GM10266 (cell line): ENCODE measurements around the gene LTN1.
"Not testable (repeated sequence)": the region's sequence is repeated elsewhere in the genome, so short reads cannot be mapped to it uniquely, and the experiment has no call there.

Source experiments
- DNase-seq: peaks from one replicate; pipeline ENCODE4 v3.0.0; 2012; ENCODE audit errors: extremely low spot score
- TF ChIP-seq, protein P1 (sequence below): IDR thresholded peaks from 2 replicates; pipeline ENCODE4 v1.5.1; 2012; ENCODE audit warnings: mild to moderate bottlenecking, low read depth; ENCODE audit not compliant: control insufficient read depth, insufficient read depth; ENCODE audit errors: missing control alignments

The LTN1 gene

GRCh38 chr21:28944296-28944695, 48.4 kb downstream of the LTN1 start:
- TF ChIP-seq, protein P1, sequence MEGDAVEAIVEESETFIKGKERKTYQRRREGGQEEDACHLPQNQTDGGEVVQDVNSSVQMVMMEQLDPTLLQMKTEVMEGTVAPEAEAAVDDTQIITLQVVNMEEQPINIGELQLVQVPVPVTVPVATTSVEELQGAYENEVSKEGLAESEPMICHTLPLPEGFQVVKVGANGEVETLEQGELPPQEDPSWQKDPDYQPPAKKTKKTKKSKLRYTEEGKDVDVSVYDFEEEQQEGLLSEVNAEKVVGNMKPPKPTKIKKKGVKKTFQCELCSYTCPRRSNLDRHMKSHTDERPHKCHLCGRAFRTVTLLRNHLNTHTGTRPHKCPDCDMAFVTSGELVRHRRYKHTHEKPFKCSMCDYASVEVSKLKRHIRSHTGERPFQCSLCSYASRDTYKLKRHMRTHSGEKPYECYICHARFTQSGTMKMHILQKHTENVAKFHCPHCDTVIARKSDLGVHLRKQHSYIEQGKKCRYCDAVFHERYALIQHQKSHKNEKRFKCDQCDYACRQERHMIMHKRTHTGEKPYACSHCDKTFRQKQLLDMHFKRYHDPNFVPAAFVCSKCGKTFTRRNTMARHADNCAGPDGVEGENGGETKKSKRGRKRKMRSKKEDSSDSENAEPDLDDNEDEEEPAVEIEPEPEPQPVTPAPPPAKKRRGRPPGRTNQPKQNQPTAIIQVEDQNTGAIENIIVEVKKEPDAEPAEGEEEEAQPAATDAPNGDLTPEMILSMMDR, result no peak
- DNase-seq, result no peak

- no peak for DNase-seq
- TF ChIP-seq, protein P1, result no peak
These were observed 49.0 kb downstream of the LTN1 start for GRCh38 chr21:28943631-28944030.

GRCh38 chr21:28938726-28939125, 54.0 kb downstream of the LTN1 start:
- no peak for DNase-seq
- TF ChIP-seq, protein P1, result no peak

DNA sequence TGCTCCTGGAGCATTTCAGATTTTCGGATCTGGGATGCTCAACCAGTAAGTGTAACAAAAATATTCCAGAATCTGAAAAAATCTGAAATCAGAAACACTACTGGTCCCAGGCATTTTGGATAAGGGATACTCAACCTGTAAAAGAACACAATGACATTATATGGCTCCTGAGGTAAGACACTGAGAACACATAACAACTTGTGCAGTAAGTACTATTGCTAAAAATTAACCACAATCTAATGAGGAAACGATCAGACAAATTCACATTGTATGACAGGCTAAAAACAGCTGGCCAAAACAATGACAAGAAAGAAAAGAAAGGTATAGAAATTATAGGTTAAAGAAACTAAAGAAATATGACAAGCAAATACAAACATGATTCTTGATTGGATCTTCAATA, 54.9 kb downstream of the LTN1 start:
- TF ChIP-seq, protein P1, result no peak
- no peak for DNase-seq

- DNase-seq, result no peak
- TF ChIP-seq, protein P1, result no peak
These were observed 56.0 kb downstream of the LTN1 start for GRCh38 chr21:28936721-28937120.

DNA sequence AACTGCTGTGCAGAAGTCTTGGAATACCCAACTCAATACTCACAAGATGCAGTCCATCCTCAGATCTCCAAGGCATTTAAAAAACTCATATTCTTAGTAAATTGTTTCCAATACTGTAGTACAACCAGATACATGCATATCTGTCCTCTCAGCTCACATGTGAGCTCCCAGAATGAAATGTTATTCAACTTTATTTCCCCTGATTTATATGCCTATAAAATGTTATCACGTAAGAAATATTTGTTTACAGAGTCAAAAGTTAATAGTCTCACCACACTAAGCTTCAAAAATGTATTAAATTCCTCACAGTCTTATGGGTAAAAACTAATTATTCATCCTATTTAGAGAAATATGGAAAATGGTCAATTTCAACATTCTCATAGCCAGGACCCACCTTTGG, 56.6 kb downstream of the LTN1 start:
- TF ChIP-seq, protein P1, result no peak
- no peak for DNase-seq

DNA sequence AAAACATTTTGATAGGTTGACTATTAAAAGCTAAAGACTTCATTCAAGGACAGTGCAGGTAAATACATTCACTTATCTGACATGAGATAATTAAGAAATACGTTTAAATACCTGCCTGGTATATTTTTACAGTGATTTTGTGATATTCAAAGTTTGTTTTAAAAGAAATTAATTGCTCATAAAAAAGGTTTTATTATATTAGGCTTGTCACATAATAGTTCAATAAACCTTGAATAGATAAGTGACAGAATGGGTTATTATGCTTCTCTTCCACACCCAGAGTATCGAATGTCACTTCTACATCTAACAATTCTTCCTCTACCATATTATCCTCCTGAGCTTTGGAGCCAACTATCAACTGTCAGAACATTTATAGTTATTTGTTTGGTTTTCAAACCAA, 60.0 kb downstream of the LTN1 start:
- DNase-seq, result no peak
- TF ChIP-seq, protein P1, result no peak

- not testable (repeated sequence) for DNase-seq
These were observed 60.8 kb downstream of the LTN1 start for GRCh38 chr21:28931708-28932372.
